Neural progenitor cell (in vitro differentiated cells): Measurements from ENCODE around the gene RPS6KB1.
"Not testable (repeated sequence)": the region's sequence is repeated elsewhere in the genome, so short reads cannot be mapped to it uniquely, and the experiment has no call there.

Source experiments
- CTCF ChIP-seq: fragments of 200-600 bp; sonication (generic); IDR thresholded peaks from 2 replicates; pipeline ENCODE4 v1.5.1; 2017; ENCODE audit warnings: antibody characterized with exemption, mild to moderate bottlenecking
- EZH2 ChIP-seq: fragments of 200-600 bp; sonication (generic); IDR thresholded peaks from 2 replicates; pipeline ENCODE4 v1.6.1; 2017; ENCODE audit warnings: antibody characterized with exemption, mild to moderate bottlenecking, moderate library complexity

GRCh38 chr17:59940697-59941096, 47.8 kb downstream of the RPS6KB1 start:
- not testable (repeated sequence) for TF ChIP-seq EZH2, CTCF
